MM.1S (cell line): ENCODE results near the gene KIAA0319L.

ENCODE experiments used
- DNase-seq: peaks from one replicate; pipeline ENCODE4 v3.0.0-alpha.2; 2015
- H2AFZ ChIP-seq: fragments of 300-600 bp; sonication (generic); 2 replicates; pipeline ENCODE4 v1.6.0; 2016; ENCODE audit warnings: antibody characterized with exemption, low read length
- H3F3A ChIP-seq: fragments of 300-600 bp; sonication (generic); 2 replicates; pipeline ENCODE4 v1.6.1; 2016; ENCODE audit warnings: mild to moderate bottlenecking, antibody characterized with exemption, low read length, moderate library complexity, mixed read lengths; ENCODE audit not compliant: insufficient read depth
- H3K27ac ChIP-seq: fragments of 300-600 bp; sonication (generic); 2 replicates; pipeline ENCODE4 v1.5.1; 2016; ENCODE audit warnings: mild to moderate bottlenecking, low read length
- H3K27me3 ChIP-seq: fragments of 300-600 bp; sonication (generic); replicated peaks from 2 replicates; pipeline ENCODE4 v1.6.0; 2016; ENCODE audit warnings: low read length; ENCODE audit not compliant: insufficient read depth
- H3K36me3 ChIP-seq: fragments of 300-600 bp; sonication (generic); replicated peaks from 2 replicates; pipeline ENCODE4 v1.6.1; 2016; ENCODE audit warnings: mild to moderate bottlenecking, low read length, mixed read lengths; ENCODE audit not compliant: insufficient read depth
- H3K4me1 ChIP-seq: fragments of 300-600 bp; sonication (generic); 2 replicates; pipeline ENCODE4 v1.6.1; 2016; ENCODE audit warnings: low read length, mixed read lengths
- H3K4me2 ChIP-seq: fragments of 300-600 bp; sonication (generic); 2 replicates; pipeline ENCODE4 v1.6.0; 2016; ENCODE audit warnings: low read depth, low read length
- H3K4me3 ChIP-seq: fragments of 300-600 bp; sonication (generic); 2 replicates; pipeline ENCODE4 v1.5.1; 2016; ENCODE audit warnings: low read length, mixed read lengths
- H3K79me2 ChIP-seq: fragments of 300-600 bp; sonication (generic); 2 replicates; pipeline ENCODE4 v1.6.1; 2016; ENCODE audit warnings: mixed run types, low read length, mixed read lengths
- H3K9ac ChIP-seq: fragments of 300-600 bp; sonication (generic); 2 replicates; pipeline ENCODE4 v1.6.1; 2016; ENCODE audit warnings: low read length, mixed read lengths
- H3K9me2 ChIP-seq: fragments of 300-600 bp; sonication (generic); replicated peaks from 2 replicates; pipeline ENCODE4 v1.6.1; 2016; ENCODE audit warnings: mild to moderate bottlenecking, low read length, mixed read lengths; ENCODE audit not compliant: insufficient read depth
- H3K9me3 ChIP-seq: fragments of 300-600 bp; sonication (generic); replicated peaks from 2 replicates; pipeline ENCODE4 v1.6.1; 2016; ENCODE audit warnings: mild to moderate bottlenecking, low read length, mixed read lengths; ENCODE audit not compliant: insufficient read depth
- H4K20me1 ChIP-seq: fragments of 300-600 bp; sonication (generic); 2 replicates; pipeline ENCODE4 v1.6.1; 2016; ENCODE audit warnings: mild to moderate bottlenecking, low read length, moderate library complexity, mixed read lengths; ENCODE audit not compliant: insufficient read depth
- CTCF ChIP-seq: fragments of 300-600 bp; sonication (generic); IDR thresholded peaks from 2 replicates; pipeline ENCODE4 v1.5.1; 2016; ENCODE audit warnings: antibody characterized with exemption, low read length, mixed read lengths
- EZH2 ChIP-seq: fragments of 300-600 bp; sonication (generic); optimal IDR thresholded peaks from 2 replicates; pipeline ENCODE3; 2017; ENCODE audit warnings: low read depth, mild to moderate bottlenecking, antibody characterized with exemption, low read length, mixed read lengths
- EZH2phosphoT487 ChIP-seq: fragments of 300-600 bp; sonication (generic); IDR thresholded peaks from 2 replicates; pipeline ENCODE4 v1.6.1; 2018; ENCODE audit warnings: antibody characterized with exemption, low read length

KIAA0319L gene

GRCh38 chr1:35576061-35576765 lies 19.0 kb upstream of the KIAA0319L start:
- Histone ChIP-seq H3K27ac (no peak overlapping the region), H3K9ac (no peak overlapping the region), H3K4me1 (0 out of 2 replicates have a peak, but pooled peaks cover 6% of the 10 kb centered on the region), H3K9me2 (no peaks in the 10 kb centered on the region), H3K36me3 (no peaks in the 10 kb centered on the region), H4K20me1 (no peaks in the 10 kb centered on the region), H3K27me3 (no peaks in the 10 kb centered on the region), H3F3A (no peaks in the 10 kb centered on the region), H3K4me2 (no peak overlapping the region), H3K4me3 (no peak overlapping the region), H3K9me3 (no peaks in the 10 kb centered on the region), H2AFZ (no peak overlapping the region), H3K79me2 (no peaks in the 10 kb centered on the region)
- TF ChIP-seq CTCF (no peak), EZH2phosphoT487 (no peak), EZH2 (no peak)
- no peak for DNase-seq

GRCh38 chr1:35575416-35575958 lies 18.3 kb upstream of the KIAA0319L start:
- Histone ChIP-seq H3K27ac (no peak overlapping the region), H2AFZ (no peak overlapping the region), H3K79me2 (no peaks in the 10 kb centered on the region), H3F3A (no peaks in the 10 kb centered on the region), H3K27me3 (no peaks in the 10 kb centered on the region), H3K9me3 (no peaks in the 10 kb centered on the region), H4K20me1 (no peaks in the 10 kb centered on the region), H3K9me2 (no peaks in the 10 kb centered on the region), H3K4me1 (0 out of 2 replicates have a peak, but pooled peaks cover 6% of the 10 kb centered on the region), H3K9ac (no peak overlapping the region), H3K36me3 (no peaks in the 10 kb centered on the region), H3K4me3 (no peak overlapping the region), H3K4me2 (no peak overlapping the region)
- no peak for DNase-seq
- TF ChIP-seq EZH2phosphoT487 = no peak
- TF ChIP-seq EZH2 = no peak
- TF ChIP-seq CTCF = no peak

- H3K36me3 ChIP-seq = no peaks in the 10 kb centered on the region
- no peak for TF ChIP-seq EZH2
- H3K79me2 ChIP-seq = no peaks in the 10 kb centered on the region
- H3K4me1 ChIP-seq = 0 out of 2 replicates have a peak, but pooled peaks cover 6% of the 10 kb centered on the region
- no peaks in the 10 kb centered on the region for H3K27me3 ChIP-seq
- no peaks in the 10 kb centered on the region for H3K9me3 ChIP-seq
- H3K9ac ChIP-seq = no peak overlapping the region
- H3K9me2 ChIP-seq = no peaks in the 10 kb centered on the region
- H3F3A ChIP-seq = no peaks in the 10 kb centered on the region
- H3K4me3 ChIP-seq = no peak overlapping the region
- H3K4me2 ChIP-seq = no peak overlapping the region
- no peak overlapping the region for H3K27ac ChIP-seq
- H4K20me1 ChIP-seq = no peaks in the 10 kb centered on the region
- DNase-seq = no peak
- H2AFZ ChIP-seq = no peak overlapping the region
Observed at GRCh38 chr1:35574655-35575415, 17.6 kb upstream of the KIAA0319L start.
